HG03196 (cell line): ENCODE results near the gene ZDHHC11B.
"Not testable (repeated sequence)": the region's sequence is repeated elsewhere in the genome, so short reads cannot be mapped to it uniquely, and the experiment has no call there.

ENCODE experiments used
- ATAC-seq: cut with Tn5 transposase; IDR thresholded peaks from one replicate; pipeline ENCODE4 v1.9.1; 2021; ENCODE audit not compliant: unreplicated experiment

ZDHHC11B gene

GRCh38 chr5:688348-689010, 96.0 kb downstream of the ZDHHC11B start:
- ATAC-seq = not testable (repeated sequence)

- not testable (repeated sequence) for ATAC-seq
Measured at GRCh38 chr5:686936-687335, 97.6 kb downstream of the ZDHHC11B start.

GRCh38 chr5:686172-686523, 98.4 kb downstream of the ZDHHC11B start:
- ATAC-seq = not testable (repeated sequence)

- no peak for ATAC-seq
Measured at GRCh38 chr5:685262-686171, 99.0 kb downstream of the ZDHHC11B start.

GRCh38 chr5:684751-685216, 99.7 kb downstream of the ZDHHC11B start:
- no peak for ATAC-seq

DNA sequence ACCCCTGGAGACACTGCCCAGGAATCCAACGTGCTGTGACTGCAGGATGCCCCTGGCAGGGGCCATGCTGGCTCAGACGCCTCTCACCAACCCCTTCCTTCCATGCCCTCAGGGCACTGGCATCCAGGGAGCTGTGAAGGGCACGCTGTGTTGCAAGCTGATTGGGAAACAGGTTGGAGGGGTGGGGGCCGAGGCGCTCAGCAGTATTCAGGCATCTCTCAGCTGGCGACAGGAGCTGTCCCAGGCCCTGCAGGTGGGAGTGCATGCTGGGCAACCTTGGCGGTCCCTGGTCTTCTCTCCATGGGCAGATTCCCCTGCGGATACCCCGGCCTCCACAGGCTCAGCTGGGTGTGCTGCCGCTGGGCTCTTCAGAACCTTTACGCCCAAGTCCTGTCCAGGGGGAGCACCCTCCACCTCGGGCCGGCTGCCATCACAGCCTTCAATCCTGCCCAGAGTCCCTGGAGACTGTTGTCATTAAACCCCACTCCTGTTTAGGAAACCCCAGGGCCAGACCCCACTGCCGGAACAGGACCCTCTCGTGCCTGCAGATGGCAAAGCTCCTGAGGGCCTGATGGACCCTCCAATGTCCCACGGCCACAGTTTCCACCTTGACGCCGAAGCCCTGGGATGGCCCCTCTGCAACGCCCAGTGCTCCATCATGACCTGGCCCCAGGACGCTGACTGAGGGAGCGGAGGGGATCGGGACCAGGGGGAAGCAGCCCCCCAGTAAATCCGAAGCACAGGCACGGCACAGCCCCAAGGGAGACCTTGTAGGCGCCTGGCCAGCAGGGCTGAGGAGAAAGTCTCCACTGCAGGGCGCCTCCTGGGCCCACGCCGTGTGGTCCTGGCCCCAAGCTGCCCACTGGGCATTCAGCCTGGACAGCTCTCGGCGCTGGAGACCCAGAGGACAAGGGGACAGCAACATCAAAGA, 100.7 kb downstream of the ZDHHC11B start:
- no peak for ATAC-seq

DNA sequence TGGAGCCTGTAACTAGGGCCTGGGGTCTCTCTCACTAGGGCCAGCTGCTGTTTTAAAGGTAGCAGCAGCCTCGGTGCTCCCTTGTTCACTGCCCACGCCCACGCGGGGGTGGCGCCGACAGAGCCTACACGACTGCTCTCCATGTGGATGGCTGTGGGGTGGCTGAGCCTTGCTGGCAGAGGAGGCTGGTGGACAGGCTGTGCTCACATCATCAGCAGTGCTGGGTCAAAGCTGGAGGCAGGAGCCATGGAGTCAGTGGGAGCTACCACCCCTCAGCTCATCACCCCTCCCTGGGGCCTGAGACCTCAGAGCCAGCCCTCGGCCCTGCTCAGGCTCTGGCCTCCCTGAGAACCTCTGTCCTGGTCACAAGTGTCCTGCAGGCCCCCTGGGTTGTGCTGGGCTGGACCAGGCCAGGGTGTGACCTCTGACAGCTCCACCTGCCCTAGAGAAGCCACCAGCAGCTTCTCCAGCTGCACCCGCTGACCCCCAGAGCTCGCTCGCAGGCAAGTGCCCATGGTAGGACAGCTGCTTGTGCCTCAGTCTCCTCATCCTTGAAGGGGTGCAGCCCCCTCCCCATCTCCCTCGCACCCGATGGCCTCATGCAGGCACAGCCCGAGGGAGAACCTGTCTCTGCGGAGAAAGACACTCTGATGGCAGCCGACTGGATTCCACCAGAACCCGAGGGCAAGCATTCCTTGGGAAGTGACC, 101.7 kb downstream of the ZDHHC11B start:
- ATAC-seq = not testable (repeated sequence)

- ATAC-seq = not testable (repeated sequence)
Measured at GRCh38 chr5:682216-682615, 102.3 kb downstream of the ZDHHC11B start.

DNA sequence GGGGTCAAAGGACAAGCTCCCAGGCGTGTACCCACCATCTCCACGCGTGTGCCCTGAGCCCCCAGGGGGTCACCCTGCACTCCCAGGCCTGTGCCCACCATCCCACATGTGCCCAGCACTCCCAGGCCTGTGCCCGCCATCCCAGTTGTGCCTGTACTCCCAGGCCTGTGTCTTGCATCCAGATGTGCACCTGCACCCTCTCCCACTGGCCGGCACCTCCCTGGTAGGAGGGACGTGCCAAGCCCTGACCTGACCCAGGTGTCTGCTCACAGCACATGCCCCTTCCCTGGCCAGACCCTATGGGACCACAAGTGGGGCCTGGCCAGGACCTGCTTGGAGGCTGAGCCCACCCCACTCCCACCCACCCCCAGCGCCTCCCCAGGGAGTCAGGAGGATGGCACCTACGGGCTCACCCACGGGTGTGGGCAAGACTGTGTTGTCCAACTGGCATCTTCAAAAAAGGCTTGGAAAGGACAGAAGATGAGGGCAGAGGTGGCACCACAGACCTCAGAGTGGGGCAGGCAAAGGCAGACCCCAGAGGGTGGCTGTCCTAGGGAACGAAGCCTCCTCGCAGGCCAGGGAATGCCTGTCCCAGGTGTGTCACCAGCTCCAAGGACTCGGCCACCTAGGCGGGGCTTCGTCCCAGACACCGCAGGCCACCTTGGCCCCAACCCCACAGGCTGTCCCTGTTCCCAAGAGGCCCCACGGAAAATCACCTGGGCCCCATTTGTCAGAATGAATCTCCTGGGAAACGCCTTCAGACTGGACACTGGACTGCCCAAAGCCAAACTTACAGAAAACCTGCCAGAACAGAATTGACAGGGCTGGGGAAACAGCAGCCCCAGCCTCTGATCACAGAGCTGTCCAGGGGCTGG, 103.0 kb downstream of the ZDHHC11B start:
- ATAC-seq = not testable (repeated sequence)

GRCh38 chr5:680836-681235, 103.7 kb downstream of the ZDHHC11B start:
- ATAC-seq = not testable (repeated sequence)

- ATAC-seq = not testable (repeated sequence)
Measured at GRCh38 chr5:680118-680795, 104.3 kb downstream of the ZDHHC11B start.

- ATAC-seq = not testable (repeated sequence)
Measured at GRCh38 chr5:679166-679895, 105.2 kb downstream of the ZDHHC11B start.

DNA sequence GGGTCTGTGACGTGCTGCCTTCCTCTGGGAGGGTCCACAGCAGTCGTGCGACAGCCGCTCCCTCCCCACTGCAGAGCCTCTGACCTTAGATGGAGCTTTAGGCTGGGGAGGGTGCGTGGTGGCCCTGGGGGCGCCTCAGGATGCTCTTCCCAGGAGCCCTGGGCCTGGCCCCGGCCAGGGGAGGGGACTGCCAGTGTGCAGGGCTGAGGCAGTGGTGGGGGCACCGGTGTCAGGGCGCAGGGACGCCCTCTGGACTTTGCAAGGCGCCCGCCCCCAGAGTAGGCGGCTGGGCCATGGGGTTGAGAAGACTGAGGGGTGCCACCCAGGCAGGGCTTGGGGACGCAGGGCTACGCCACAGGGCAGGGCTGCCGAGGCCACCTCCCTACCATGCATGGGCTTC, 106.0 kb downstream of the ZDHHC11B start:
- ATAC-seq = not testable (repeated sequence)

DNA sequence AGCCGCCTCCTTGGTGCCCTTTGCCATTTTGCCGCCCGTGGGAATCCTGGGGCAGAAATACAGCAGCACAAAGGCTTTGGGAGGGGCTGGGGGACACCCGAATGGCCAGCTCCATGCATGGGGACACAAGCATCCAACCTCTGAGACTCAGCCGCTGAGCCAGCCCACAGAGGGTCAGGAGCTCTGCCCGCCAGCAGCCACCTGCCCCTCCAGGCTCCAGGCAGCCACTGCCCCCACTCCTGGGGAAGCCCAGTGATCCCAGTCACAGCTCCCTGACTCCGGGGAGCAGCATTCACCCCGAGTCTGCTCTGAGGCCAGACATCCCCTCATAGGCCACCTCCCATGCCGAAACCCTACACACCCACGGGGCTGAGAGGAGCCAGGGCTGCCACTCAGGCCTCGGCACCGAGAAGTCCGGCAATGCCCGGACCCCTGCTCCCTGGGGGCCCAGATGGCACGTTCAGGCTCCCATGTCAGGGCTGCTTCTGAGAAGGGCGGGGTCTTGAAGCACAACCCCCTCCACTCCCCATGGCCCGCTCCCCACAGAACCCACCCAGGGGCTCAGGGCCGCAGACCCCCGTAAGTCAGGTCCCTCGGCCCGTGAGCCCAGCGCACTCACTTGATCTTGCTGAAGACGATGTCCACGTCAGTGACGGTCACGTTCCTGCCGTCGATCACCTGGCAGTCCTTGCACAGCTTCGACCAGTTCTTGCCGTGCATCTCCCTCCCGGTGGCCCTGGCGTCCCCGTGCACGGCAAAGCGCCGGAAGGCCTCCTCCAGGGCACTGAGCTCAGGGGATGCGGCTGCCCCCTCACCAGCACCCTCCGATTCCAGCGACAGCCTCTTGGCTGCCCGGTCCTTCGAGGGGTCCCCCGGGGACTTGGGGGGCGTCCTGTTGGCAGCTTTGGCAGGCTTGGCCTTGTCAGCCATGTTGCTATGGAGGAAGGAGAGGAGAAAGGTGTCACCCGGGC, 107.1 kb downstream of the ZDHHC11B start:
- ATAC-seq = no peak

DNA sequence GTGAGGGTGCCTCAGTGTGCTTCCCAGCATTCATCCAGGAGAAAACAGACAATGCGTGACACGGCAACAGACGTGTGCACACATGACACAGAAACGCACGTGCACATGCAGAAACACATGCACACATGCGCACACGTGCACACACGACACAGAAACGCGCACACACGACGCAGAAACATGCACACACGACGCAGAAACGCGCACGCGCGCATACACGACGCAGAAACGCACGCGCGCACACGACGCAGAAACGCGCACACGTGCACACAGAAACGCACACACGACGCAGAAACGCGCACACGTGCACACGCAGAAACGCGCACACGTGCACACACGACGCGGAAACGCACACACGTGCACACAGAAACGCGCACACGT, 107.8 kb downstream of the ZDHHC11B start:
- no peak for ATAC-seq

- ATAC-seq = no peak
Measured at GRCh38 chr5:675871-676698, 108.4 kb downstream of the ZDHHC11B start.
